ENCODE data around the gene EIF6.

EIF6 gene

GRCh38 chr20:35284267-35284991 is at the start of gene EIF6:
Gene EIF6 (minus strand): TSS chr20:35284772. CDS start chr20:35284487, 285 bp downstream.
- H3K27ac ChIP-seq = peak within 1 kb of the TSS; percentile 88
- TF ChIP-seq ZFX (IDR thresholded peaks at IDR 0.05) (peak; percentile 88; the same call in 1 of the 2 replicates), CTCF (conservative IDR thresholded peaks at IDR 0.05) (no peak)

- H3K27ac ChIP-seq = no peak overlapping the region
- TF ChIP-seq CTCF (conservative IDR thresholded peaks at IDR 0.05) (no peak), ZFX (IDR thresholded peaks at IDR 0.05) (no peak)
These were observed 49.0 kb upstream of the EIF6 start for GRCh38 chr20:35333606-35334005.

GRCh38 chr20:35332540-35333200 is 48.1 kb upstream of the EIF6 start:
- TF ChIP-seq CTCF (conservative IDR thresholded peaks at IDR 0.05) (no peak), ZFX (IDR thresholded peaks at IDR 0.05) (no peak)
- no peak overlapping the region for H3K27ac ChIP-seq

- H3K27ac ChIP-seq = no peak overlapping the region
These were observed 45.0 kb upstream of the EIF6 start for GRCh38 chr20:35329435-35330139.

GRCh38 chr20:35328689-35329088 is 44.1 kb upstream of the EIF6 start:
- TF ChIP-seq ZFX (IDR thresholded peaks at IDR 0.05) = no peak
- TF ChIP-seq CTCF (conservative IDR thresholded peaks at IDR 0.05) = no peak
- no peak overlapping the region for H3K27ac ChIP-seq

More at GRCh38 chr20:35329435-35330139, 45.0 kb upstream of the EIF6 start:
- TF ChIP-seq CTCF (conservative IDR thresholded peaks at IDR 0.05) = peak; percentile 82
- no peak for TF ChIP-seq ZFX (IDR thresholded peaks at IDR 0.05)

- no peak overlapping the region for H3K27ac ChIP-seq
- TF ChIP-seq ZFX (IDR thresholded peaks at IDR 0.05) = no peak
- no peak for TF ChIP-seq CTCF (conservative IDR thresholded peaks at IDR 0.05)
These were observed 43.6 kb upstream of the EIF6 start for GRCh38 chr20:35328095-35328685.
